Fibroblast of skin of left quadriceps (primary cell): ENCODE results near the gene LIMS3.
"Not testable (repeated sequence)": the region's sequence is repeated elsewhere in the genome, so short reads cannot be mapped to it uniquely, and the experiment has no call there.

ENCODE experiments used
- DNase-seq, 2 experiments: peaks; one replicate each; pipeline ENCODE4 v3.0.0-alpha.2; 2013; ENCODE audit warnings: low read depth in 2 of 2

Gene LIMS3

DNA sequence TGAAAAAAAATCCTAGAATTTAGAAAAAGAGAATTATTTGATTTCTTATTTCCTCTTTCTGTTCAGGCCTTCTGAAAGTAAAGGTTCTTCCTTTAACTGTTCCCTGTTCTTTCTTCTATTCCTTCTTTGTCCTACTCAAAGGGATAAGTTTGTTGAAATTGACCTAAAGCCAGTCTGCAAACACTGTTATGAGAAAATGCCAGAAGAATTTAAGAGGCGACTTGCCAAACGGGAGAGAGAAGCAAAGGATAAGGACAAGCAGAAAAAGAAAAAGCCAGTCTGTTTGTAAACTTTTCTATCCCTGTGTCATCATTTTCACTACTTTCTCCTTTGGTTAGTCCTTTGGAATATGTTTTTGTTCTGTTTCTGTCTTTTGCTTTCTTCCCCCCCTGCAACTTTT is 26.0 kb downstream of the LIMS3 start:
- DNase-seq = not testable (repeated sequence)

DNA sequence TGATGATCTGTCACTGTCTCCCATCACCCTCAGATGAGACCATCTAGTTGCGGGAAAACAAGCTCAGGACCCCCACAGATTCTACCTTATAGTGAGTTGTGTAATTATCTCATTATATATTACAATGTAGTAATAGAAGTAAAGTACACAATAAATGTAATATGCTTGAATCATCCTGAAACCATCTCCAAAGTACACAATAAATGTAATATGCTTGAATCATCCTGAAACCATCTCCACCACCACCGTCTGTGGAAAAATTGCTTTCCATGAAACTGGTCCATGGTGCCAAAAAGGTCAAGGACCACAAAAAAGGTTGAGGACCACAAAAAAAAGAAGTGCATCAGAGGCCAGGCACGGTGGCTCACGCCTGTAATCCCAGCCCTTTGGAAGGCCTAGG is 29.3 kb downstream of the LIMS3 start:
- DNase-seq = not testable (repeated sequence)

- not testable (repeated sequence) for DNase-seq
Observed at GRCh38 chr2:109929222-109929621, 30.7 kb downstream of the LIMS3 start.

DNA sequence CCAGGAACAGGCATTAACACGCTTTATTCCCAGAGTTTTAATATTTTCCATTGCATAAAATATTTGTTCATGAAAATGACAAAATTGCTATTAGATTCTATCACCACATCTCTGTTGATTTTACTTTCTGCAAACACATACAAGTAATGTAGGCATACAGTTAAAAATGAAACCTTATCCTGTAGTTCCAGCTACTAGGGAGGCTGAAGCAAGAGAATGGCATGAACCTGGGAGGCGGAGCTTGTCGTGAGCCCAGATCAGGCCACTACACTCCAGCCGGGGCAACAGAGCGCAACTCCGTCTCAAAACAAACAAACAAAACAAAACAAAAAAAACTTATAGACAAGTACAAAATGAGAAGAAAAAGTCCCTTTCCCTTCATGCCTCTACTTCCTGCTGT is 38.0 kb downstream of the LIMS3 start:
- not testable (repeated sequence) for DNase-seq

DNA sequence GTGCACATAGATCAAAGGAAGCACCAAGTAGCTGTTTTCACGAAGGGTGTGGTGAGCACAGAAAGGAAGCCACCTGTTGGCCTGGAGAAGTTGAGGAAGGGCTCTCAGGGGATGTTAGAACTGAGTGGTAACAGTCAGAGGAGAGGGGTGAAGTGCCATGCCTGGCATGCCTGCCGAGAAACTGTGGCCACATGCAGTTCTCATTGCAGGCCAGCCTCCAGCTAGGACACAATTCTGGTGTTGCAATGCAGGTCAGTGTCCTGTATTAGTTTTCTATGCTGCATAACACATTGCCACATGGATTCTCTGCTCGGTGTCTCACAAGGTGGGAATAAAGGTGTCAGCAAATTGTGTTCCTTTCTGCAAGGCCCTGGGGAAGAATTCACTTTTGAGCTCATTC is 46.9 kb downstream of the LIMS3 start:
- not testable (repeated sequence) for DNase-seq

- not testable (repeated sequence) for DNase-seq
Observed at GRCh38 chr2:109947262-109947958, 48.9 kb downstream of the LIMS3 start.

- not testable (repeated sequence) for DNase-seq
Observed at GRCh38 chr2:109947959-109948520, 49.6 kb downstream of the LIMS3 start.

GRCh38 chr2:109950146-109950843 is 51.8 kb downstream of the LIMS3 start:
- DNase-seq = not testable (repeated sequence)

- not testable (repeated sequence) for DNase-seq
Observed at GRCh38 chr2:109963942-109964341, 65.5 kb downstream of the LIMS3 start.

- not testable (repeated sequence) for DNase-seq
Observed at GRCh38 chr2:109965482-109965881, 67.0 kb downstream of the LIMS3 start.

DNA sequence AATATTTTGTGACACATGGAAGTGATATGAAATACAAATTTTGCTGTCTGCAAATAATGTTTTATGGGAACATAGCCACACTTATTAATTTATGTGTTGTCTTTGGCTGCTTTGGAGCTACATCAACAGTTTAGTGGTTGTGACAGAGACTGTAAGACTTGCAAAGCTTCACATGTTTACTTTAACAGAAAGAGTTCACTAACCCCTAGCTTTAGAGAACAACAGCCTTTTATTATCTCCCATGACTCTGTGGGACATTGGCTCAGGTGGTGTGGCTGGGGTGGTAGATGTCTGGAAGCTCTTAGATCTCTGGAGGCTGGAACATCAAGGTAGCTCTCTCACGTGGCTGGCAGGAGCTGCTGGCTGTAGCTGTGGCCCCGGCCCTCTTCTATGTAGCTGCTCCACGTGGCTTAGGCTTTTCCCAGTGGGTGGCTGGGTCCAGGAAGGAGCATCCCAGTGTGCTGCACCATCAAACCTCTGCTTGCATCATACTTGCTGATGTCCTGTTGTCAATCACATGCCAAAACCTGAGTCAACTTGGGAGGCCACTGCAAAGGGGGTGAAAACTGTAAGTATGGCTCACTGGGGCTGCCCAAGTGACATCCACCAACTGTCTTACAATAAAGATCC is 67.7 kb downstream of the LIMS3 start:
- DNase-seq = not testable (repeated sequence)

GRCh38 chr2:109966858-109967257 is 68.4 kb downstream of the LIMS3 start:
- DNase-seq = not testable (repeated sequence)

DNA sequence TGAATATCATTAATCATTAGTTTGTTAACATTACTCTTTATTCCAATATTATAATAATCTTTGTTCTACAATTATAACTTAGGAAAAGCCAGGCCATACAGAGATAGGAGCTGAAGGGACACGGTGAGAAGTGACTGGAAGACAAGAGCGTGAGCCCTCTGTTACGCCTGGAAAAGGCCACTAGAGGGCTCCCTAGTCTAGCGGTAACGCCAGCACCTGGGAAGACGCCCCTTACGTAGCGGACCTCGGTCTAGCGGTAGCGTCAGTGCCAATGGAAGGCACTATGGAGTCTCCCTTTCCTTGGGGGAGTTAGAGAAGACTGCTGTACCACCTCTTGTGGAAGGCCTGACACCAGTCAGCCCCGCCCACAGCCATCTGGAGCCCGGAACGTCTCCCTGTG is 71.4 kb downstream of the LIMS3 start:
- DNase-seq = not testable (repeated sequence)

DNA sequence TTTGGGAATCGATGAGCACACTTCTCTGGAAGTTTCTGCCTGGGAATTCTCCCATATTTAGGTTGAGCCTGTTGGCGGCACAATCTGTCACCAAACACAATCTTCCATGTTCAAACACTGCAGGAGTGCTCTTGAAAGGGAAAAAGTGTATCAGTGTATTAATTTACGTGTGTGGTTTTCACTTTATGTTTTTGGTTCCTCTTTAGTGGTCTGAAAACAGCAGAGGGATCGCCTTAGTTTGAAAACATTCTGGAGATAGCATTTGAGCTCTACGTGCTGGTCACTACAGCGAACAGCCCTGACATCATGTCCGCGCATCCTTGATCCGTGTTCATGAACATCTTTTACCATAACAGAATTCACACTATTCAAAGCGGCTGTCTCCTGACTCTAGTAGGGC is 73.2 kb downstream of the LIMS3 start:
- not testable (repeated sequence) for DNase-seq
